H1 (cell line): ENCODE data around the gene ARPC2. TPM values are rescaled to one million over a fixed set of nuclear protein-coding genes. Genes with fewer than 3 reads are reported as not detected.

Source experiments
- CTCF ChIA-PET: fragments of 300-600 bp; sonication (Branson Sonifier 250); formaldehyde crosslinking; loops from one replicate; lab custom pipeline; 2021; ENCODE audit not compliant: partially characterized antibody; lab: Charles Lee
- POLR2A ChIA-PET: fragments of 300-600 bp; sonication (Branson Sonifier 250); formaldehyde crosslinking; loops from one replicate; lab custom pipeline; 2021; ENCODE audit warnings: inconsistent platforms; ENCODE audit not compliant: partially characterized antibody; lab: Charles Lee
- DNase-seq, 2 experiments: peaks; one replicate each; pipeline versions ENCODE4 v3.0.0 to v3.0.0-alpha.2; 2010 to 2022; ENCODE audit warnings: low spot score in 2 of 2, low read depth in 1 of 2, mixed read lengths in 1 of 2
- FAIRE-seq: peaks from 2 replicates; lab custom pipeline; 2011; peaks lifted over from hg19 to GRCh38; lab: Jason Lieb, UNC
- H2AFZ ChIP-seq: 2 replicates; pipeline ENCODE4 v1.8.1; 2012; ENCODE audit warnings: low read length, inconsistent platforms
- H2AK5ac ChIP-seq: 2 replicates; pipeline ENCODE4 v1.6.1; 2013; ENCODE audit warnings: low read depth, low read length
- H2BK120ac ChIP-seq: replicated peaks from 2 replicates; pipeline ENCODE3; 2013; ENCODE audit warnings: low read depth, low read length, inconsistent platforms
- H2BK12ac ChIP-seq: 2 replicates; pipeline ENCODE4 v1.6.1; 2013; ENCODE audit warnings: low read depth, low read length
- H2BK15ac ChIP-seq: 2 replicates; pipeline ENCODE4 v1.6.1; 2013; ENCODE audit warnings: low read length
- H2BK20ac ChIP-seq: 2 replicates; pipeline ENCODE4 v1.6.1; 2013; ENCODE audit warnings: low read length
- H2BK5ac ChIP-seq: 2 replicates; pipeline ENCODE4 v1.6.1; 2013; ENCODE audit warnings: low read depth, low read length
- H3K14ac ChIP-seq: 2 replicates; pipeline ENCODE4 v1.6.1; 2013; ENCODE audit warnings: inconsistent platforms; ENCODE audit not compliant: insufficient read length
- H3K18ac ChIP-seq: 2 replicates; pipeline ENCODE4 v1.6.1; 2013; ENCODE audit warnings: low read length; ENCODE audit errors: extremely low read depth
- H3K23ac ChIP-seq: 2 replicates; pipeline ENCODE4 v1.6.1; 2013; ENCODE audit warnings: inconsistent platforms; ENCODE audit not compliant: insufficient read length
- H3K23me2 ChIP-seq: 2 replicates; pipeline ENCODE4 v1.6.1; 2013; ENCODE audit warnings: low read depth, low read length
- H3K27ac ChIP-seq: 2 replicates; pipeline ENCODE4 v1.6.1; 2011; ENCODE audit warnings: low read depth, low read length, inconsistent platforms
- H3K27me3 ChIP-seq, 4 experiments: replicated peaks in 1 of 4; 1 replicate in 1 of 4; 2 replicates in 3 of 4; pipeline versions ENCODE4 v1.6.1 to v1.8.1; 2011 to 2013; ENCODE audit warnings: low read length in 3 of 4, mild to moderate bottlenecking in 3 of 4, inconsistent platforms in 2 of 4, mixed read lengths in 2 of 4, moderate library complexity in 1 of 4; ENCODE audit not compliant: control insufficient read depth in 3 of 4, insufficient read depth in 3 of 4; ENCODE audit errors: extremely low read depth in 1 of 4
- H3K36me3 ChIP-seq, 4 experiments: 2 replicates each; pipeline versions ENCODE4 v1.6.1 to v1.8.1; 2011 to 2013; ENCODE audit warnings: mild to moderate bottlenecking in 4 of 4, low read length in 3 of 4, moderate library complexity in 2 of 4, control low read depth in 1 of 4, inconsistent platforms in 1 of 4; ENCODE audit not compliant: insufficient read depth in 4 of 4, control insufficient read depth in 2 of 4
- H3K4ac ChIP-seq: replicated peaks from 2 replicates; pipeline ENCODE3; 2013; ENCODE audit warnings: low read length, low read depth, mixed read lengths, inconsistent platforms; ENCODE audit not compliant: insufficient read length
- H3K4me1 ChIP-seq, 4 experiments: replicated peaks in 1 of 4; 1 replicate in 1 of 4; 2 replicates in 3 of 4; pipeline versions ENCODE4 v1.6.1 to v1.8.1; 2011 to 2013; ENCODE audit warnings: low read length in 3 of 4, inconsistent platforms in 2 of 4, mixed read lengths in 1 of 4; ENCODE audit not compliant: insufficient read depth in 4 of 4, control insufficient read depth in 3 of 4
- H3K4me2 ChIP-seq, 2 experiments: 2 replicates each; pipeline versions ENCODE4 v1.6.1 to v1.8.1; 2011 to 2013; ENCODE audit warnings: low read depth in 2 of 2, low read length in 2 of 2, control low read depth in 1 of 2, inconsistent platforms in 1 of 2, mild to moderate bottlenecking in 1 of 2; ENCODE audit not compliant: insufficient read depth in 1 of 2
- H3K4me3 ChIP-seq, 4 experiments: fragments of 200-600, 300-600 bp in 1 of 4; sonication (generic), shearing (Covaris generic), sonication (Bioruptor Twin) in 1 of 4; 2 replicates each; pipeline versions ENCODE4 v1.5.1 to v1.8.1; 2011 to 2016; ENCODE audit warnings: low read length in 4 of 4, low read depth in 3 of 4, control low read depth in 2 of 4, inconsistent platforms in 2 of 4, mild to moderate bottlenecking in 2 of 4, mixed read lengths in 1 of 4, moderate library complexity in 1 of 4; ENCODE audit not compliant: insufficient read depth in 2 of 4; ENCODE audit errors: extremely low read depth in 1 of 4
- H3K56ac ChIP-seq: replicated peaks from 2 replicates; pipeline ENCODE3; 2013; ENCODE audit warnings: low read depth, mild to moderate bottlenecking, mixed read lengths, low read length, inconsistent platforms; ENCODE audit not compliant: insufficient read length
- H3K79me1 ChIP-seq: 2 replicates; pipeline ENCODE4 v1.6.1; 2013; ENCODE audit warnings: low read depth, low read length, control low read depth
- H3K79me2 ChIP-seq, 2 experiments: 2 replicates each; pipeline versions ENCODE4 v1.6.1 to v1.8.1; 2012 to 2013; ENCODE audit warnings: low read length in 2 of 2, mild to moderate bottlenecking in 2 of 2, inconsistent platforms in 1 of 2; ENCODE audit not compliant: insufficient read depth in 2 of 2, control insufficient read depth in 1 of 2
- H3K9ac ChIP-seq, 4 experiments: replicated peaks in 1 of 4; 1 replicate in 1 of 4; 2 replicates in 3 of 4; pipeline versions ENCODE4 v1.6.1 to v1.8.1; 2011 to 2013; ENCODE audit warnings: low read depth in 3 of 4, low read length in 3 of 4, control low read depth in 2 of 4, mild to moderate bottlenecking in 2 of 4, moderate library complexity in 2 of 4, inconsistent platforms in 1 of 4; ENCODE audit errors: extremely low read depth in 1 of 4
- H3K9me3 ChIP-seq, 2 experiments: 2 replicates each; pipeline versions ENCODE4 v1.6.1 to v1.8.1; 2012 to 2013; ENCODE audit warnings: mild to moderate bottlenecking in 2 of 2, moderate library complexity in 2 of 2, control low read depth in 1 of 2, inconsistent platforms in 1 of 2, low read depth in 1 of 2, low read length in 1 of 2, mixed read lengths in 1 of 2; ENCODE audit not compliant: insufficient read depth in 2 of 2
- H4K20me1 ChIP-seq, 2 experiments: replicated peaks in 1 of 2; 2 replicates each; pipeline versions ENCODE3 to v1.8.1; 2011 to 2013; ENCODE audit warnings: inconsistent platforms in 2 of 2, low read length in 2 of 2, mild to moderate bottlenecking in 1 of 2; ENCODE audit not compliant: insufficient read depth in 2 of 2, control insufficient read depth in 1 of 2
- H4K5ac ChIP-seq: 2 replicates; pipeline ENCODE4 v1.6.1; 2013; ENCODE audit warnings: low read length, low read depth, mixed read lengths, inconsistent platforms; ENCODE audit not compliant: insufficient read length
- H4K8ac ChIP-seq: 2 replicates; pipeline ENCODE4 v1.8.0; 2013; ENCODE audit warnings: mild to moderate bottlenecking, moderate library complexity, low read length, inconsistent platforms; ENCODE audit not compliant: insufficient read depth; ENCODE audit errors: extremely low read depth
- H4K91ac ChIP-seq: replicated peaks from 2 replicates; pipeline ENCODE3; 2013; ENCODE audit warnings: low read length, mixed read lengths, inconsistent platforms; ENCODE audit not compliant: insufficient read length
- ASH2L ChIP-seq: fragments of 200-600, 300-600 bp; sonication (generic); IDR thresholded peaks from one replicate; pipeline ENCODE4 v1.7.1; 2017; ENCODE audit warnings: low read length
- ATF2 ChIP-seq: IDR thresholded peaks from 2 replicates; pipeline ENCODE4 v1.6.1; 2012; ENCODE audit warnings: low read length, inconsistent platforms
- BACH1 ChIP-seq: IDR thresholded peaks from 2 replicates; pipeline ENCODE4 v1.6.1; 2012; ENCODE audit warnings: low read length, improper control_type of control experiment
- CHD1 ChIP-seq: IDR thresholded peaks from 2 replicates; pipeline ENCODE4 v1.6.1; 2012; ENCODE audit warnings: low read depth, low read length, improper control_type of control experiment
- CTBP2 ChIP-seq: IDR thresholded peaks from 2 replicates; pipeline ENCODE4 v1.7.0; 2011; ENCODE audit warnings: borderline replicate concordance, mild to moderate bottlenecking, moderate library complexity, mixed read lengths, low read length; ENCODE audit not compliant: insufficient read depth, insufficient read length
- EZH2 ChIP-seq: fragments of 200-600 bp; sonication (generic); IDR thresholded peaks from 2 replicates; pipeline ENCODE4 v1.7.1; 2012; ENCODE audit warnings: low read depth, mild to moderate bottlenecking, moderate library complexity, low read length, inconsistent platforms; ENCODE audit not compliant: severe bottlenecking
- GTF2F1 ChIP-seq: IDR thresholded peaks from 2 replicates; pipeline ENCODE4 v1.6.1; 2012; ENCODE audit warnings: low read depth, low read length, improper control_type of control experiment, borderline replicate concordance
- KDM5A ChIP-seq: fragments of 200-600 bp; IDR thresholded peaks from 2 replicates; pipeline ENCODE4 v1.7.1; 2012; ENCODE audit warnings: mild to moderate bottlenecking, low read length, inconsistent platforms, mixed read lengths
- NRF1 ChIP-seq: IDR thresholded peaks from 2 replicates; pipeline ENCODE4 v1.6.1; 2011; ENCODE audit warnings: mild to moderate bottlenecking, low read depth, low read length, improper control_type of control experiment
- POLR2A ChIP-seq, 2 experiments: IDR thresholded peaks; 1 replicate in 1 of 2; 2 replicates in 1 of 2; pipeline ENCODE4 v1.6.1; 2011; ENCODE audit warnings: low read depth in 2 of 2, low read length in 2 of 2, mild to moderate bottlenecking in 2 of 2; ENCODE audit errors: control extremely low read depth in 1 of 2
- POLR2AphosphoS5 ChIP-seq: IDR thresholded peaks from 2 replicates; pipeline ENCODE4 v1.6.1; 2011; ENCODE audit warnings: low read depth, low read length
- RAD21 ChIP-seq, 2 experiments: IDR thresholded peaks in 1 of 2; conservative IDR thresholded peaks in 1 of 2; 2 replicates each; pipeline ENCODE4 v1.6.1; 2011; ENCODE audit warnings: low read depth in 2 of 2, low read length in 2 of 2, improper control_type of control experiment in 1 of 2, inconsistent platforms in 1 of 2, mild to moderate bottlenecking in 1 of 2, moderate library complexity in 1 of 2
- SUZ12 ChIP-seq: fragments of 200-600 bp; sonication (generic); IDR thresholded peaks from 2 replicates; pipeline ENCODE4 v1.6.1; 2012; ENCODE audit warnings: mild to moderate bottlenecking, inconsistent platforms, low read length, moderate library complexity, mixed read lengths
- TCF12 ChIP-seq: IDR thresholded peaks from 2 replicates; pipeline ENCODE4 v1.6.1; 2011; ENCODE audit warnings: low read depth, mild to moderate bottlenecking, low read length
- WGBS, 2 experiments: shearing (Covaris generic) in 1 of 2; methylation state at CpG; one replicate each; pipeline versions ENCODE4 v1.1.6 to v1.1.7; 2013 to 2015; ENCODE audit warnings: low lambda C conversion rate in 2 of 2, mixed read lengths in 2 of 2, inconsistent platforms in 1 of 2, low coverage in 1 of 2, missing lambda C conversion rate in 1 of 2; ENCODE audit not compliant: insufficient replicate concordance in 2 of 2, insufficient coverage in 1 of 2, insufficient read length in 1 of 2; ENCODE audit errors: extremely low coverage in 1 of 2, missing lambda C conversion rate in 1 of 2; 5-methylcytosine and 5-hydroxymethylcytosine counted together
- polyA plus RNA-seq, 7 experiments: library from polyadenylated mRNA; depleted of rRNA in 3 of 7; stranded (reverse) in 5 of 7; unstranded in 2 of 7; fragments of >200 nt in 5 of 7; fragments of 200-250 nt in 2 of 7; gene quantifications; 1 replicate in 5 of 7; 2 replicates in 1 of 7; 4 replicates in 1 of 7; pipeline versions ENCODE4 v1.2.1 to v1.2.3, GENCODE V29; 2011 to 2013; ENCODE audit warnings: missing spikeins in 2 of 7, mixed read lengths in 2 of 7
- total RNA-seq: library from RNA; stranded (reverse); fragmentation: NEBNext Ultra II Directional; extraction: Animal tissue kit (Norgen Biotek cat#: 25700); gene quantifications from 2 replicates; pipeline ENCODE4 v1.2.1, GENCODE V29; 2021

ARPC2 gene
- total and polyA plus RNA-seq, 2 of the 8 experiments (the other 6 are each of a cell fraction or from before 2014, with no cell fraction given), result 174 to 195 TPM

- CTCF ChIA-PET, result no interaction called here
- FAIRE-seq, result no peak
- TF ChIP-seq TCF12 (no peak), NRF1 (no peak), CHD1 (no peak), GTF2F1 (no peak), ATF2 (no peak), RAD21 (IDR thresholded peaks at IDR 0.05 in 1 of 2, conservative IDR thresholded peaks at IDR 0.05 in 1 of 2; ENCODE audit: low read depth in 2 of 2, low read length in 2 of 2) (no peak), CTBP2 (no peak), BACH1 (no peak), ASH2L (no peak), POLR2A (IDR thresholded peaks at IDR 0.05; ENCODE audit: control extremely low read depth in 1 of 2, low read depth in 2 of 2, low read length in 2 of 2) (no peak), EZH2 (no peak), POLR2AphosphoS5 (no peak), SUZ12 (no peak), KDM5A (no peak)
Measured at GRCh38 chr2:218196974-218197373, 20.0 kb upstream of the ARPC2 start.

More at GRCh38 chr2:218196974-218197373, 20.0 kb upstream of the ARPC2 start:
- Histone ChIP-seq H4K8ac (no peak overlapping the region), H4K91ac (no peak overlapping the region), H3K79me2 (no peaks in the 10 kb centered on the region), H3K18ac (no peak overlapping the region), H3K27me3 (no peaks in the 10 kb centered on the region), H3K79me1 (no peaks in the 10 kb centered on the region), H2BK5ac (no peak overlapping the region), H4K20me1 (no peaks in the 10 kb centered on the region), H3K27ac (no peak overlapping the region), H3K56ac (no peak overlapping the region), H2BK120ac (no peak overlapping the region), H2AK5ac (no peak overlapping the region), H3K4me3 (no peak overlapping the region), H3K23ac (no peak overlapping the region), H3K9ac (no peak overlapping the region), H3K14ac (no peak overlapping the region), H2AFZ (no peak overlapping the region), H3K36me3 (no peaks in the 10 kb centered on the region), H4K5ac (no peak overlapping the region), H3K4me1 (peaks cover 0 to 8% (median 1%) of the 10 kb centered on the region in 4 experiments; a peak in 2 of 7 replicates), H3K4me2 (no peak overlapping the region), H2BK20ac (no peak overlapping the region), H2BK12ac (no peak overlapping the region), H2BK15ac (no peak overlapping the region), H3K9me3 (no peaks in the 10 kb centered on the region), H3K4ac (no peak overlapping the region), H3K23me2 (peaks cover 2% of the 10 kb centered on the region; the same call in 1 of the 2 replicates)
- no peak for DNase-seq
- POLR2A ChIA-PET, result no interaction called here
- 85% methylated on average over 2 of the region's 4 CpGs; no CpG with 5 or more reads in 1 of the 2 experiments for WGBS, 2 experiments
